Skeletal muscle tissue (tissue), 4 donors: ENCODE measurements around the gene CHMP1A. TPM values are rescaled to one million over a fixed set of nuclear protein-coding genes. Genes with fewer than 3 reads are reported as not detected.

Source experiments
- H3K27ac ChIP-seq: one replicate; pipeline ENCODE4 v1.7.0; 2013; ENCODE audit warnings: mild to moderate bottlenecking, low read depth, low read length, inconsistent platforms
- H3K27me3 ChIP-seq, 3 donors: one replicate each; pipeline ENCODE4 v1.7.0; 2013; ENCODE audit warnings: low read length in 3 of 3; ENCODE audit not compliant: control insufficient read depth in 3 of 3, insufficient read depth in 3 of 3
- H3K36me3 ChIP-seq, 3 donors: one replicate each; pipeline ENCODE4 v1.7.0; 2013; ENCODE audit warnings: low read length in 3 of 3; ENCODE audit not compliant: control insufficient read depth in 3 of 3, insufficient read depth in 3 of 3
- H3K4me1 ChIP-seq, 3 donors: one replicate each; pipeline ENCODE4 v1.7.0; 2013; ENCODE audit warnings: low read length in 3 of 3, mild to moderate bottlenecking in 3 of 3; ENCODE audit not compliant: control insufficient read depth in 3 of 3, insufficient read depth in 3 of 3
- H3K4me3 ChIP-seq, 3 donors: one replicate each; pipeline ENCODE4 v1.7.0; 2013; ENCODE audit warnings: low read length in 3 of 3
- H3K9ac ChIP-seq, 3 donors: one replicate each; pipeline ENCODE4 v1.7.0; 2013; ENCODE audit warnings: low read length in 3 of 3, mild to moderate bottlenecking in 3 of 3, moderate library complexity in 2 of 3, low read depth in 1 of 3
- H3K9me3 ChIP-seq, 3 donors: one replicate each; pipeline ENCODE4 v1.7.0; 2013; ENCODE audit warnings: low read length in 3 of 3; ENCODE audit not compliant: control insufficient read depth in 3 of 3
- total RNA-seq: library from RNA; depleted of rRNA; stranded (reverse); fragments of >200 nt; gene quantifications from one replicate; pipeline ENCODE4 v1.2.3, GENCODE V29; 2014
- donor health status: Osteomylitis.

The CHMP1A gene
- total RNA-seq, 1 donor from 2014 or later: 40.2 TPM

DNA sequence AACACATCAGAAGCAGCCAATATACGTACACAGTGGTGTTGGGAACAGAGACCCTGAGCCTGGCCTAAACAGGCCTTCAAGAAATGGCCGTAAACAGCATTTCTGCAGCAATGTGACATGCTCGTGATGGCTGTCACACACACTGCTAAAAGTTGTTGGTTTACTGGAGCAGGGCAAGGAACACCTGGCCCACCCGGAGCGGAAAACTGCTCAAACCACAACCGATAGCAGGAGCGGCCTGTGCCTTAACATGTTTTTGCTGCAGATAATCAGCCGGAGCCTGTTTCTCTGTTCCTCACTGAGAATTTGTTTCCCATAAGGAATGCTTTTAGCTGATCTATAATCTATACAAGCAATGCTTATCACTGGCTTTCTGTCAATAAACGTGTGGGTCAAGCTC, 50.1 kb downstream of the CHMP1A start:
- H3K9ac ChIP-seq: no peak overlapping the region
- H3K36me3 ChIP-seq: no peaks in the 10 kb centered on the region
- H3K27me3 ChIP-seq: peaks cover 15 to 34% (median 32%) of the 10 kb centered on the region in 3 donors
- H3K4me3 ChIP-seq: no peak overlapping the region
- no peaks in the 10 kb centered on the region for H3K9me3 ChIP-seq
- H3K27ac ChIP-seq: no peak overlapping the region
- peaks cover 0 to 7% (median 0%) of the 10 kb centered on the region in 3 donors for H3K4me1 ChIP-seq

DNA sequence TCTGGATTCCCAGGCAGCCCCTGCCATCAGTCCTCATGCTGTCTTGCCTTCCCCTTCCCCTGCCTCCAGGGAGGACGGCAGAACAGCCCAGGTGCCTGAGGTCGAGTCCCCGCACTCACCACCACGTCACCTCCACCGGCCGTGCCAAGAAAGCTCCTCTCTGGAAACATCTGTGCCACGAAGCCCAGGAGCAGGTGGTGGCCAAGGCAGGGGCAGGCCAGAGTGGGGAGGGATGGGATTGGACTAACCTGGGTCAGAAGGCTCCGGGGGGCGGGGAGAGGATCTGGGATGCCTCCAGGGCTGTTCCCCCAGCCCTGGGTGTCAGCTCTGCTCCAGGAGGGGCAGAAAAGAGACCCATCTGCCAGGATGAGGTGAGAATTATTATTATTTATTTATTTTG, 51.5 kb downstream of the CHMP1A start:
- Histone ChIP-seq H3K9me3 (no peaks in the 10 kb centered on the region), H3K9ac (no peak overlapping the region), H3K27me3 (peaks cover 12 to 37% (median 33%) of the 10 kb centered on the region in 3 donors), H3K4me3 (no peak overlapping the region), H3K4me1 (peaks cover 0 to 7% (median 3%) of the 10 kb centered on the region in 3 donors), H3K27ac (no peak overlapping the region), H3K36me3 (no peaks in the 10 kb centered on the region)

GRCh38 chr16:89605186-89605970, 52.1 kb downstream of the CHMP1A start:
- no peak overlapping the region for H3K27ac ChIP-seq
- peaks cover 0 to 7% (median 3%) of the 10 kb centered on the region in 3 donors for H3K4me1 ChIP-seq
- no peaks in the 10 kb centered on the region for H3K9me3 ChIP-seq
- no peak overlapping the region for H3K4me3 ChIP-seq
- H3K27me3 ChIP-seq: peaks cover 14 to 34% (median 33%) of the 10 kb centered on the region in 3 donors
- no peaks in the 10 kb centered on the region for H3K36me3 ChIP-seq
- H3K9ac ChIP-seq: no peak overlapping the region

- Histone ChIP-seq H3K27me3 (peaks cover 17 to 35% (median 33%) of the 10 kb centered on the region in 3 donors), H3K9me3 (no peaks in the 10 kb centered on the region), H3K4me1 (peaks cover 0 to 7% (median 3%) of the 10 kb centered on the region in 3 donors), H3K4me3 (no peak overlapping the region), H3K36me3 (no peaks in the 10 kb centered on the region), H3K27ac (no peak overlapping the region), H3K9ac (no peak overlapping the region)
These were observed 52.7 kb downstream of the CHMP1A start for GRCh38 chr16:89604764-89605163.

- peaks cover 0 to 7% (median 3%) of the 10 kb centered on the region in 3 donors for H3K4me1 ChIP-seq
- H3K36me3 ChIP-seq: no peaks in the 10 kb centered on the region
- H3K4me3 ChIP-seq: no peak overlapping the region
- no peak overlapping the region for H3K27ac ChIP-seq
- H3K9ac ChIP-seq: no peak overlapping the region
- no peaks in the 10 kb centered on the region for H3K9me3 ChIP-seq
- peaks cover 21 to 36% (median 28%) of the 10 kb centered on the region in 3 donors for H3K27me3 ChIP-seq
These were observed 54.4 kb downstream of the CHMP1A start for GRCh38 chr16:89602952-89603590.

GRCh38 chr16:89602273-89602951, 55.1 kb downstream of the CHMP1A start:
- Histone ChIP-seq H3K27me3 (peaks cover 21 to 36% (median 27%) of the 10 kb centered on the region in 3 donors), H3K9me3 (no peaks in the 10 kb centered on the region), H3K4me3 (no peak overlapping the region), H3K9ac (no peak overlapping the region), H3K4me1 (peaks cover 0 to 7% (median 3%) of the 10 kb centered on the region in 3 donors), H3K27ac (no peak overlapping the region), H3K36me3 (no peaks in the 10 kb centered on the region)

- H3K36me3 ChIP-seq: no peaks in the 10 kb centered on the region
- no peak overlapping the region for H3K4me3 ChIP-seq
- H3K27me3 ChIP-seq: peaks cover 21 to 36% (median 27%) of the 10 kb centered on the region in 3 donors
- H3K27ac ChIP-seq: no peak overlapping the region
- H3K9ac ChIP-seq: no peak overlapping the region
- peaks cover 0 to 7% (median 3%) of the 10 kb centered on the region in 3 donors for H3K4me1 ChIP-seq
- no peaks in the 10 kb centered on the region for H3K9me3 ChIP-seq
These were observed 55.6 kb downstream of the CHMP1A start for GRCh38 chr16:89601906-89602272.

DNA sequence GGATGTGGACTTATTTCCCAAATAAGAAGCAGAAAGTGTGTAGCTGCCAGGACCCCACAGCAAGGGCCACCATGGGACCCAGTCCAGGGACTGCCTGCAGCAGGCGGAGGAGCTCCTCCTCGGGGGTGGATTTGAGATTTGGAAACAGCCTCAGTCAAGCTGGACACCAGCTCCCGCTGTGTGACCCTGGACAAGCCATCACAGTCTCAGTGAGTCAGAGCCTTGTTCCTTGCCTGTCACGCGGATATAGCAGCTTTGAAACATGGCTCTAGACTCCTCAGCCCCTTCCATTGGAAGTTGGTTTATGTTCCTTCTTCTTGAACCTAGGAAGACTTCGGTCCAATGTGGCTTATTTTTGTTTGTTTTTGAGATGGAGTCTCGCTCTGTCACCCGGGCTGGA, 56.6 kb downstream of the CHMP1A start:
- Histone ChIP-seq H3K4me3 (no peak overlapping the region), H3K27ac (no peak overlapping the region), H3K9ac (no peak overlapping the region), H3K36me3 (no peaks in the 10 kb centered on the region), H3K27me3 (peaks cover 21 to 36% (median 25%) of the 10 kb centered on the region in 3 donors), H3K4me1 (peaks cover 0 to 7% (median 3%) of the 10 kb centered on the region in 3 donors), H3K9me3 (no peaks in the 10 kb centered on the region)

DNA sequence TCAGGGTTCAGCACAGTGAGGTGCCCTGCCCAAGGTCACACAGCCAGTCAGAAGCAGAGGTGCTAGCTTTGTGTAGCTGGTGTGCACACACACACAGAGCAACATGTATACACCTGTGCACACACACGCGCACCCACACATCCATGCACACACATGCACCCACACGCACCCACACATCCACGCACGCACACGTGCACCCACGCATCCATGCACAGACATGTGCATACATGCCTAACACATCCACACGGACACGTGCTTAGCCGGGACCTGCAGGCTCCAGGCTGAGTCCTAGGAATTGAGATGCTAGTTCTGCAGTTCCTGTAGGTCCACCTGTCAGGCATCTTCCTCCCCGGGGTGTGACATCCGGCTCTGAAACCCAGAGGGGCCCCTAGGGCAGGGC, 57.1 kb downstream of the CHMP1A start:
- no peak overlapping the region for H3K4me3 ChIP-seq
- H3K9me3 ChIP-seq: no peaks in the 10 kb centered on the region
- H3K36me3 ChIP-seq: no peaks in the 10 kb centered on the region
- no peak overlapping the region for H3K9ac ChIP-seq
- peaks cover 20 to 31% (median 21%) of the 10 kb centered on the region in 3 donors for H3K27me3 ChIP-seq
- H3K4me1 ChIP-seq: peaks cover 0 to 7% (median 3%) of the 10 kb centered on the region in 3 donors
- no peak overlapping the region for H3K27ac ChIP-seq
